Panc1 (cell line): ENCODE measurements around the gene SLIT3.

Experiments used
- CTCF ChIP-seq: fragments of 450-650 bp; IDR thresholded peaks from 2 replicates; pipeline ENCODE4 v1.5.1; 2017; ENCODE audit warnings: mild to moderate bottlenecking
- POLR2AphosphoS5 ChIP-seq: IDR thresholded peaks from 2 replicates; pipeline ENCODE4 v1.6.1; 2012; ENCODE audit warnings: mild to moderate bottlenecking, low read depth, low read length, moderate library complexity
- REST ChIP-seq, 2 experiments: IDR thresholded peaks; 2 replicates each; pipeline ENCODE4 v1.6.1; 2011 to 2012; ENCODE audit warnings: low read depth in 2 of 2, control low read depth in 1 of 2, low read length in 1 of 2, mild to moderate bottlenecking in 1 of 2, moderate library complexity in 1 of 2; ENCODE audit not compliant: insufficient read depth in 1 of 2
- SIN3A ChIP-seq: IDR thresholded peaks from 2 replicates; pipeline ENCODE4 v1.6.1; 2012; ENCODE audit warnings: low read depth, mild to moderate bottlenecking, low read length, moderate library complexity, borderline replicate concordance; ENCODE audit not compliant: insufficient read depth
- TCF7L2 ChIP-seq: IDR thresholded peaks from 2 replicates; pipeline ENCODE4 v1.6.1; 2011; ENCODE audit warnings: mild to moderate bottlenecking, low read depth, low read length, inconsistent platforms

GRCh38 chr5:168867241-168867640 is 433.7 kb downstream of the SLIT3 start:
- no peak for TF ChIP-seq CTCF
- TF ChIP-seq REST (IDR thresholded peaks at IDR 0.05; ENCODE audit: insufficient read depth in 1 of 2, low read depth in 2 of 2, low read length in 1 of 2): no peak
- no peak for TF ChIP-seq POLR2AphosphoS5
- no peak for TF ChIP-seq SIN3A
- TF ChIP-seq TCF7L2: no peak
